ENCODE data around the gene B3GALT2. TPM values are rescaled to one million over a fixed set of nuclear protein-coding genes. Genes with fewer than 3 reads are reported as not detected.

The B3GALT2 gene
- total and polyA plus RNA-seq, 10 of the 15 experiments (the other 5 are each of a cell fraction or from before 2014, with no cell fraction given) = 0.10 to 0.25 (median 0.14) TPM; not detected in 7

DNA sequence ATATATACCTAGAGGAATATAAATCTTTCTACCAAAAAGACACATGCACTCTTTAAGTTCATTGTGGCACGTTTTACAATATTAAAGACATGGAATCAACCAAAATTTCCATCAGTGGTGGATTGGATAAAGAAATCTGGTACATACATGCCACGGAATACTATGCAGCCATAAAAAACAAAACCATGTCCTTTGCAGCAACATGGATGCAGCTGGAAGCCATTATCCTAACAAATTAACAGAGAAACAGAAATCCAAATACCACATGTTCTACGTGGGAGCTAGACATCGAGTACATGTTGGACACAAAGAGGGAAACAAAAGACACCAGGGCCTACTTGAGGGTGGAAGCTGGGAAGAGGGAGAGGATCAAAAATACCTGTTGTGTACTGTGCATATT, 33.0 kb upstream of the B3GALT2 start:
- Histone ChIP-seq H3K4me3 (no peak overlapping the region), H3K27ac (ENCODE audit: control insufficient read depth, insufficient read depth) (no peak overlapping the region), H3K36me3 (ENCODE audit: control insufficient read depth in 2 of 2, insufficient read depth in 2 of 2, low read length in 1 of 2) (peaks cover 3 to 6% of the 10 kb centered on the region in 2 experiments; a peak in 3 of 4 replicates), H3K9me3 (replicated peaks; ENCODE audit: control insufficient read depth, insufficient read depth, low read length) (no peaks in the 10 kb centered on the region), H2AFZ (ENCODE audit: control insufficient read depth, low read depth, low read length) (no peak overlapping the region), H3K27me3 (replicated peaks in 1 of 2; ENCODE audit: control insufficient read depth in 2 of 2, insufficient read depth in 2 of 2, low read length in 1 of 2) (no peaks in the 10 kb centered on the region), H3K9ac (ENCODE audit: control insufficient read depth, insufficient read depth, low read length) (no peak overlapping the region), H4K20me1 (ENCODE audit: control insufficient read depth, insufficient read depth) (no peaks in the 10 kb centered on the region), H3K4me2 (ENCODE audit: control insufficient read depth, insufficient read depth) (no peak overlapping the region), H3K4me1 (ENCODE audit: control insufficient read depth, insufficient read depth, low read length) (no peaks in the 10 kb centered on the region), H3K79me2 (ENCODE audit: control insufficient read depth, insufficient read depth, low read length) (no peaks in the 10 kb centered on the region)
- FAIRE-seq = no peak
- no peak for DNase-seq (ENCODE audit: low read depth, low spot score)
- ChIA-PET RAD21 (ENCODE audit: unreplicated experiment) (no interaction called here), SMC1A (ENCODE audit: uncharacterized antibody, unreplicated experiment) (no interaction called here), CTCF (interaction anchor here (1.8 kb wide), 1 partner anchor 35 kb away, joined by 4 read pairs; no protein-coding TSS in a partner anchor), POLR2A (no interaction called here)
- WGBS (ENCODE audit: insufficient coverage, insufficient replicate concordance, low lambda C conversion rate, missing lambda C conversion rate) = 96% methylated on average over 4 of the region's 4 CpGs
- intact Hi-C loops (cut with micrococcal nuclease; ENCODE audit: unreplicated experiment) (no loop called here), in situ Hi-C loops (cut with MboI) (no loop called here)
- no TSS peak for BruUV-seq (replicated peaks)
- ATAC-seq = no peak
- TF ChIP-seq NFYA (IDR thresholded peaks at IDR 0.05; ENCODE audit: borderline replicate concordance, low read depth, low read length) (no peak), SP1 (IDR thresholded peaks at IDR 0.05; ENCODE audit: low read depth, low read length) (no peak), POLR2AphosphoS5 (IDR thresholded peaks at IDR 0.05; ENCODE audit: low read length) (no peak), YY1 (IDR thresholded peaks at IDR 0.05; ENCODE audit: low read depth, low read length) (no peak), RELA (IDR thresholded peaks at IDR 0.05; ENCODE audit: borderline replicate concordance, partially characterized antibody) (no peak), E2F8 (IDR thresholded peaks at IDR 0.05; ENCODE audit: low read depth, partially characterized antibody) (no peak), RAD51 (IDR thresholded peaks at IDR 0.05) (no peak), SKIL (IDR thresholded peaks at IDR 0.05; ENCODE audit: low read depth, poor library complexity, severe bottlenecking) (no peak), SIX5 (IDR thresholded peaks at IDR 0.05; ENCODE audit: low read depth, low read length, severe bottlenecking) (no peak), NFXL1 (IDR thresholded peaks at IDR 0.05; ENCODE audit: borderline replicate concordance) (no peak), ZBED1 (IDR thresholded peaks at IDR 0.05; ENCODE audit: borderline replicate concordance) (no peak), EGR1 (IDR thresholded peaks at IDR 0.05; ENCODE audit: borderline replicate concordance in 1 of 2, low read depth in 2 of 2, low read length in 2 of 2) (no peak), CHD4 (IDR thresholded peaks at IDR 0.05) (no peak), NR2F1 (conservative IDR thresholded peaks at IDR 0.05) (no peak), EZH2 (IDR thresholded peaks at IDR 0.05; ENCODE audit: borderline replicate concordance, control insufficient read depth, low read depth, low read length) (no peak), E2F4 (IDR thresholded peaks at IDR 0.05; ENCODE audit: low read depth, low read length) (no peak), IRF4 (IDR thresholded peaks at IDR 0.05; ENCODE audit: low read depth, low read length) (no peak), CREM (IDR thresholded peaks at IDR 0.05; ENCODE audit: low read depth) (no peak)
- TF ChIP-seq, protein P1, sequence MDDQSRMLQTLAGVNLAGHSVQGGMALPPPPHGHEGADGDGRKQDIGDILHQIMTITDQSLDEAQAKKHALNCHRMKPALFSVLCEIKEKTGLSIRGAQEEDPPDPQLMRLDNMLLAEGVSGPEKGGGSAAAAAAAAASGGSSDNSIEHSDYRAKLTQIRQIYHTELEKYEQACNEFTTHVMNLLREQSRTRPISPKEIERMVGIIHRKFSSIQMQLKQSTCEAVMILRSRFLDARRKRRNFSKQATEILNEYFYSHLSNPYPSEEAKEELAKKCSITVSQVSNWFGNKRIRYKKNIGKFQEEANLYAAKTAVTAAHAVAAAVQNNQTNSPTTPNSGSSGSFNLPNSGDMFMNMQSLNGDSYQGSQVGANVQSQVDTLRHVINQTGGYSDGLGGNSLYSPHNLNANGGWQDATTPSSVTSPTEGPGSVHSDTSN (IDR thresholded peaks at IDR 0.05; ENCODE audit: insufficient replicate concordance, low read depth, low read length) = no peak

All from GM12878 (cell line).